DND-41 (cell line): ENCODE data around the gene ZSCAN1.
A peak's percentile ranks its signal among the peaks of the same experiment; 100 is the strongest.
"Not testable (repeated sequence)": the region's sequence is repeated elsewhere in the genome, so short reads cannot be mapped to it uniquely, and the experiment has no call there.

ENCODE experiments used
- ATAC-seq: fragments of 200-7000 bp; cut with Tn5 transposase; 3 replicates; pipeline ENCODE4 v1.9.1; 2021; ENCODE audit warnings: low read depth; ENCODE audit not compliant: insufficient read depth
- DNase-seq: peaks from one replicate; pipeline ENCODE4 v3.0.0-alpha.2; 2020
- H2AFZ ChIP-seq: 2 replicates; pipeline ENCODE4 v1.6.0; 2012; ENCODE audit warnings: low read depth, low read length
- H3K27ac ChIP-seq: 2 replicates; pipeline ENCODE4 v1.5.1; 2012; ENCODE audit warnings: low read length, inconsistent platforms
- H3K27me3 ChIP-seq: fragments of 200-600 bp; sonication (generic); 2 replicates; pipeline ENCODE4 v1.6.0; 2012; ENCODE audit warnings: low read length, mild to moderate bottlenecking, inconsistent platforms; ENCODE audit not compliant: insufficient read depth, poor library complexity
- H3K36me3 ChIP-seq: 2 replicates; pipeline ENCODE4 v1.5.1; 2012; ENCODE audit warnings: low read length, inconsistent platforms; ENCODE audit not compliant: insufficient read depth
- H3K4me1 ChIP-seq: 2 replicates; pipeline ENCODE4 v1.5.1; 2012; ENCODE audit warnings: mild to moderate bottlenecking, low read length; ENCODE audit not compliant: insufficient read depth
- H3K4me2 ChIP-seq: 2 replicates; pipeline ENCODE4 v1.6.0; 2012; ENCODE audit warnings: mild to moderate bottlenecking, moderate library complexity, low read length, inconsistent platforms; ENCODE audit not compliant: insufficient read depth
- H3K4me3 ChIP-seq, 2 experiments: fragments of 200-600 bp in 1 of 2; shearing (Covaris generic) in 1 of 2; 2 replicates each; pipeline ENCODE4 v1.5.1; 2012 to 2016; ENCODE audit warnings: inconsistent platforms in 2 of 2, low read length in 2 of 2, mild to moderate bottlenecking in 2 of 2, low read depth in 1 of 2, moderate library complexity in 1 of 2
- H3K79me2 ChIP-seq: 2 replicates; pipeline ENCODE4 v1.6.0; 2012; ENCODE audit warnings: low read length, inconsistent platforms; ENCODE audit not compliant: insufficient read depth
- H3K9ac ChIP-seq: 2 replicates; pipeline ENCODE4 v1.6.0; 2012; ENCODE audit warnings: low read depth, mild to moderate bottlenecking, inconsistent platforms, low read length, moderate library complexity
- H3K9me3 ChIP-seq: 2 replicates; pipeline ENCODE4 v1.5.1; 2012; ENCODE audit warnings: low read length, moderate library complexity, mild to moderate bottlenecking, inconsistent platforms; ENCODE audit not compliant: insufficient read depth, severe bottlenecking
- H4K20me1 ChIP-seq: 2 replicates; pipeline ENCODE4 v1.6.0; 2012; ENCODE audit warnings: low read length; ENCODE audit not compliant: insufficient read depth
- CTCF ChIP-seq: IDR thresholded peaks from 2 replicates; pipeline ENCODE4 v1.5.1; 2012; ENCODE audit warnings: borderline replicate concordance, low read length, moderate library complexity, mild to moderate bottlenecking; ENCODE audit not compliant: poor library complexity, severe bottlenecking; ENCODE audit errors: extremely low read depth
- EZH2 ChIP-seq: IDR thresholded peaks from 3 replicates; pipeline ENCODE4 v1.6.1; 2012; ENCODE audit warnings: borderline replicate concordance, low read depth, mild to moderate bottlenecking, moderate library complexity, low read length, inconsistent platforms; ENCODE audit not compliant: severe bottlenecking

ZSCAN1 gene

GRCh38 chr19:58007285-58007684, 26.5 kb upstream of the ZSCAN1 start:
- no peaks in the 10 kb centered on the region for H4K20me1 ChIP-seq
- H3K79me2 ChIP-seq: peaks cover 24% of the 10 kb centered on the region
- no peak overlapping the region for H3K27ac ChIP-seq
- H3K27me3 ChIP-seq: no peaks in the 10 kb centered on the region
- H2AFZ ChIP-seq: no peak overlapping the region
- H3K36me3 ChIP-seq: peaks cover 42% of the 10 kb centered on the region
- no peak for ATAC-seq
- DNase-seq: peak; percentile 30
- H3K4me2 ChIP-seq: no peak overlapping the region
- TF ChIP-seq CTCF: peak; percentile 48
- TF ChIP-seq EZH2: no peak
- H3K4me1 ChIP-seq: peaks cover 46% of the 10 kb centered on the region
- H3K4me3 ChIP-seq: no peak overlapping the region
- H3K9ac ChIP-seq: no peak overlapping the region
- H3K9me3 ChIP-seq: peaks cover 32% of the 10 kb centered on the region

DNA sequence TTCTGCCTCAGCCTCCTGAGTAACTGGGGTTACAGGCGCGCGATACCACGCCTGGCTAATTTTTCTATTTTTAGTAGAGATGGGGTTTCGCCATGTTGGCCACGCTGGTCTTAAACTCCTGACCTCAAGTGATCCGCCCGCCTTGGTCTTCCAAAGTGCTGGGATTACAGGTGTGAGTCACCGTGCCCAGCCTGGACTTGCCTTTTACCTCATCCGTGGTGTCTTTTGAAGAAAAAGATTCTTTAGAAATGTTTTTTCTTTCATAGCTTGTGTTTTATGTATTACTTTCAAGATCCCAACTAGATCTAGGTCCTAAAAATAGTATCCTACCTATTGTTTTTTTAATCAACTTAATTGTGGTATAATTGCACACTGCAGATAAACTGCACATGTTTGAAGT, 24.9 kb upstream of the ZSCAN1 start:
- not testable (repeated sequence) for H3K27me3 ChIP-seq, H3K27ac ChIP-seq, H4K20me1 ChIP-seq, DNase-seq, ATAC-seq, H3K79me2 ChIP-seq
- Histone ChIP-seq H3K4me1 (peaks cover 34% of the 10 kb centered on the region), H3K4me3 (peak overlapping the region in 1 of 2 experiments; percentile 80; a peak in 3 of 4 replicates), H3K9ac (peak overlapping the region; percentile 70), H2AFZ (peak overlapping the region; percentile 96; the same call in 1 of the 2 replicates), H3K36me3 (peaks cover 31% of the 10 kb centered on the region), H3K9me3 (peaks cover 23% of the 10 kb centered on the region), H3K4me2 (peak overlapping the region; percentile 98)

DNA sequence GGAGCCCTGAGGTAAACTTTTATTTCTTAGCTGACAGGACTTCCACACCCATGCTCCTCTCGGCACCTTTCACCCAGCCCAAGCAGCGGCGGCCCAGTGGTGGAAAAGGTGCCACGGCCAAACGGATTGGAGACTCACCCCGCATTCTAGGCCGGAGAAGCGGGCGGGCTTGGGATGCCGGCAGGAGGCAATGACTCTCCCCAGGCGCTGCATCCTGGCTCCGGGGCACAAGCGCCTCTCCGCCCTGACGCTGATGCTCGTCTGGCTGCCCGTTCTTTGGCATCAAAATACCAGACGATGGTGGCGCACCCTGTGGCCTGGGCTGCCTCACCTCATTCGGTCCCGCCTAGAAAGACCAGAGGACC, 24.5 kb upstream of the ZSCAN1 start:
- no peaks in the 10 kb centered on the region for H4K20me1 ChIP-seq
- peaks cover 30% of the 10 kb centered on the region for H3K4me1 ChIP-seq
- TF ChIP-seq EZH2 (no peak), CTCF (no peak)
- H3K27ac ChIP-seq: no peak overlapping the region; the same call in 1 of the 2 replicates
- no peak for DNase-seq
- peak overlapping the region; percentile 40 to 80 for H3K4me3 ChIP-seq
- peak overlapping the region; percentile 96 for H2AFZ ChIP-seq
- peak overlapping the region; percentile 70 for H3K9ac ChIP-seq
- peak overlapping the region; percentile 98 for H3K4me2 ChIP-seq
- H3K9me3 ChIP-seq: peaks cover 19% of the 10 kb centered on the region
- H3K79me2 ChIP-seq: peaks cover 5% of the 10 kb centered on the region
- H3K27me3 ChIP-seq: no peaks in the 10 kb centered on the region
- ATAC-seq: peak; percentile 58
- peaks cover 27% of the 10 kb centered on the region for H3K36me3 ChIP-seq

- H3K4me1 ChIP-seq: peaks cover 25% of the 10 kb centered on the region
- TF ChIP-seq CTCF: no peak
- no peaks in the 10 kb centered on the region; the same call in 1 of the 2 replicates for H3K79me2 ChIP-seq
- DNase-seq (peak; percentile 88), ATAC-seq (peak; percentile 94)
- peak overlapping the region; percentile 81 for H3K27ac ChIP-seq
- H4K20me1 ChIP-seq: no peaks in the 10 kb centered on the region
- H3K9me3 ChIP-seq: peaks cover 14% of the 10 kb centered on the region
- no peaks in the 10 kb centered on the region for H3K27me3 ChIP-seq
- peak overlapping the region; percentile 70 for H3K9ac ChIP-seq
- H3K4me2 ChIP-seq: peak overlapping the region; percentile 98
- H2AFZ ChIP-seq: peak overlapping the region; percentile 96
- H3K4me3 ChIP-seq: peak overlapping the region; percentile 40 to 80
- peaks cover 22% of the 10 kb centered on the region for H3K36me3 ChIP-seq
Observed at GRCh38 chr19:58009666-58010301, 24.0 kb upstream of the ZSCAN1 start.
